CD4-positive, alpha-beta T cell (primary cell): ENCODE data around the gene TPO. TPM values are rescaled to one million over a fixed set of nuclear protein-coding genes. Genes with fewer than 3 reads are reported as not detected.

Experiments
- ATAC-seq: fragments of 200-7000 bp; cut with Tn5 transposase; one replicate; pipeline ENCODE4 v1.10.0; 2022; ENCODE audit warnings: mild to moderate bottlenecking; ENCODE audit not compliant: poor library complexity
- CTCF ChIA-PET: fragments of 350-600 bp; sonication (Branson Sonifier 250); formaldehyde crosslinking; loops from one replicate; lab custom pipeline; 2021; ENCODE audit warnings: antibody characterized with exemption, inconsistent platforms; lab: Charles Lee
- POLR2A ChIA-PET: fragments of 350-600 bp; sonication (Branson Sonifier 250); formaldehyde crosslinking; loops from one replicate; lab custom pipeline; 2021; ENCODE audit warnings: antibody characterized with exemption, inconsistent platforms; lab: Charles Lee
- DNase-seq, 14 experiments: peaks; one replicate each; pipeline ENCODE4 v3.0.0-alpha.2; 2013 to 2020; ENCODE audit warnings: mixed read lengths in 2 of 14
- H3K27ac ChIP-seq, 2 donors: one replicate each; pipeline versions ENCODE4 v1.5.1 to v1.7.0; 2013; ENCODE audit warnings: low read length in 2 of 2, low read depth in 1 of 2, mild to moderate bottlenecking in 1 of 2
- H3K27me3 ChIP-seq, 2 experiments: 1 replicate in 1 of 2; 2 replicates in 1 of 2; pipeline versions ENCODE4 v1.6.1 to v1.7.0; 2013; ENCODE audit warnings: low read length in 2 of 2, control low read depth in 1 of 2, mild to moderate bottlenecking in 1 of 2, moderate library complexity in 1 of 2; ENCODE audit not compliant: insufficient read depth in 2 of 2, control insufficient read depth in 1 of 2
- H3K36me3 ChIP-seq: one replicate; pipeline ENCODE4 v1.6.1; 2013; ENCODE audit warnings: low read length, control low read depth; ENCODE audit not compliant: insufficient read depth
- H3K4me1 ChIP-seq: one replicate; pipeline ENCODE4 v1.6.1; 2013; ENCODE audit warnings: low read length, control low read depth; ENCODE audit not compliant: insufficient read depth
- H3K4me3 ChIP-seq: one replicate; pipeline ENCODE4 v1.5.1; 2013; ENCODE audit warnings: mild to moderate bottlenecking, low read length, moderate library complexity
- H3K9me3 ChIP-seq, 2 experiments: 1 replicate in 1 of 2; 2 replicates in 1 of 2; pipeline versions ENCODE4 v1.6.1 to v1.7.0; 2013; ENCODE audit warnings: low read length in 2 of 2, mild to moderate bottlenecking in 2 of 2, control low read depth in 1 of 2, moderate library complexity in 1 of 2; ENCODE audit not compliant: control insufficient read depth in 1 of 2, insufficient read depth in 1 of 2
- H3K27ac Mint-ChIP-seq: one replicate; pipeline ENCODE4 v1.8.0; 2020; ENCODE audit warnings: mixed read lengths
- H3K27me3 Mint-ChIP-seq: one replicate; pipeline ENCODE4 v1.8.0; 2021; ENCODE audit warnings: mixed read lengths
- H3K36me3 Mint-ChIP-seq: one replicate; pipeline ENCODE4 v1.8.0; 2021; ENCODE audit warnings: low read depth, mixed read lengths
- H3K4me1 Mint-ChIP-seq: one replicate; pipeline ENCODE4 v1.8.0; 2021; ENCODE audit warnings: low read depth, mixed read lengths
- H3K4me3 Mint-ChIP-seq: one replicate; pipeline ENCODE4 v1.8.0; 2020; ENCODE audit warnings: mild to moderate bottlenecking, mixed read lengths
- H3K9me3 Mint-ChIP-seq: one replicate; pipeline ENCODE4 v1.8.0; 2020; ENCODE audit warnings: mixed read lengths
- intact Hi-C, 2 experiments: fragments of 100-400 bp; cut with DNase I in 1 of 2; cut with micrococcal nuclease in 1 of 2; formaldehyde crosslinking; loops; one replicate each; pipeline versions ENCODE4 v1.15.1 to v1.9.0; 2023 to 2025; cut with DNase I, micrococcal nuclease
- total RNA-seq, 174 experiments: library from RNA in 2 of 174; stranded (reverse) in 2 of 174; gene quantifications; one replicate each; pipeline ENCODE4 v1.2.3 and lab custom pipeline; 2021 to 2026
- TF ChIP-seq, protein P1 (sequence below): fragments of 200-600 bp; IDR thresholded peaks from one replicate; pipeline ENCODE4 v1.8.0; 2022; ENCODE audit warnings: antibody characterized with exemption, mild to moderate bottlenecking

TPO gene
- total RNA-seq, 2 experiments from 2014 or later = 0.27 TPM; not detected in 1

DNA sequence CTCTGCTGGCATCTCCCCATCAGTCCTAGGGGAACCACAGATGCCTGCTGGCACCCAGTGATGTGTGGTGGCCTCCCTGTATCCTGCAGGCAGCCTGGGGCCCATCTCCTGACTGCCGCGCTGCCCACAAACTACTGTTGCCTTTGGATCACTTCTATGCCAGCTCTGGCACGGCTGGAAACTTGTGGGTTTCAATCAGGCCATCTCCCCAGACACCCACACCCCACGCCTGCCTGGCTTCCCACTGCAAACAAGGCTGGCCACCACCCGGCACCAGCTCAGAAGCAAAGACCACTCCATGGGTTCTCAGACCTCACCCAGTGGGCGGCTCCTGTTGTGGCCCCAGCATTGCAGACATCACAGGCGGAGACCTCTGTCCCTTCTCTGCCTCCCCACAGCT lies 15.1 kb upstream of the TPO start:
- DNase-seq (no peak), ATAC-seq (no peak)
- no peaks in the 10 kb centered on the region for H3K4me1 Mint-ChIP-seq
- CTCF ChIA-PET = no interaction called here
- H3K9me3 ChIP-seq = peaks cover 0 to 18% of the 10 kb centered on the region in 2 experiments
- H3K36me3 ChIP-seq = no peaks in the 10 kb centered on the region
- H3K4me3 ChIP-seq = no peak overlapping the region
- H3K27me3 ChIP-seq = no peaks in the 10 kb centered on the region
- H3K27ac Mint-ChIP-seq = no peak overlapping the region
- peaks cover 4% of the 10 kb centered on the region for H3K9me3 Mint-ChIP-seq
- H3K4me1 ChIP-seq = no peaks in the 10 kb centered on the region
- no peak overlapping the region for H3K27ac ChIP-seq
- H3K27me3 Mint-ChIP-seq = peaks cover 5% of the 10 kb centered on the region
- intact Hi-C loops = no loop called here
- TF ChIP-seq, protein P1, sequence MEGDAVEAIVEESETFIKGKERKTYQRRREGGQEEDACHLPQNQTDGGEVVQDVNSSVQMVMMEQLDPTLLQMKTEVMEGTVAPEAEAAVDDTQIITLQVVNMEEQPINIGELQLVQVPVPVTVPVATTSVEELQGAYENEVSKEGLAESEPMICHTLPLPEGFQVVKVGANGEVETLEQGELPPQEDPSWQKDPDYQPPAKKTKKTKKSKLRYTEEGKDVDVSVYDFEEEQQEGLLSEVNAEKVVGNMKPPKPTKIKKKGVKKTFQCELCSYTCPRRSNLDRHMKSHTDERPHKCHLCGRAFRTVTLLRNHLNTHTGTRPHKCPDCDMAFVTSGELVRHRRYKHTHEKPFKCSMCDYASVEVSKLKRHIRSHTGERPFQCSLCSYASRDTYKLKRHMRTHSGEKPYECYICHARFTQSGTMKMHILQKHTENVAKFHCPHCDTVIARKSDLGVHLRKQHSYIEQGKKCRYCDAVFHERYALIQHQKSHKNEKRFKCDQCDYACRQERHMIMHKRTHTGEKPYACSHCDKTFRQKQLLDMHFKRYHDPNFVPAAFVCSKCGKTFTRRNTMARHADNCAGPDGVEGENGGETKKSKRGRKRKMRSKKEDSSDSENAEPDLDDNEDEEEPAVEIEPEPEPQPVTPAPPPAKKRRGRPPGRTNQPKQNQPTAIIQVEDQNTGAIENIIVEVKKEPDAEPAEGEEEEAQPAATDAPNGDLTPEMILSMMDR = no peak
- POLR2A ChIA-PET = no interaction called here
- no peak overlapping the region for H3K4me3 Mint-ChIP-seq
- H3K36me3 Mint-ChIP-seq = no peaks in the 10 kb centered on the region

DNA sequence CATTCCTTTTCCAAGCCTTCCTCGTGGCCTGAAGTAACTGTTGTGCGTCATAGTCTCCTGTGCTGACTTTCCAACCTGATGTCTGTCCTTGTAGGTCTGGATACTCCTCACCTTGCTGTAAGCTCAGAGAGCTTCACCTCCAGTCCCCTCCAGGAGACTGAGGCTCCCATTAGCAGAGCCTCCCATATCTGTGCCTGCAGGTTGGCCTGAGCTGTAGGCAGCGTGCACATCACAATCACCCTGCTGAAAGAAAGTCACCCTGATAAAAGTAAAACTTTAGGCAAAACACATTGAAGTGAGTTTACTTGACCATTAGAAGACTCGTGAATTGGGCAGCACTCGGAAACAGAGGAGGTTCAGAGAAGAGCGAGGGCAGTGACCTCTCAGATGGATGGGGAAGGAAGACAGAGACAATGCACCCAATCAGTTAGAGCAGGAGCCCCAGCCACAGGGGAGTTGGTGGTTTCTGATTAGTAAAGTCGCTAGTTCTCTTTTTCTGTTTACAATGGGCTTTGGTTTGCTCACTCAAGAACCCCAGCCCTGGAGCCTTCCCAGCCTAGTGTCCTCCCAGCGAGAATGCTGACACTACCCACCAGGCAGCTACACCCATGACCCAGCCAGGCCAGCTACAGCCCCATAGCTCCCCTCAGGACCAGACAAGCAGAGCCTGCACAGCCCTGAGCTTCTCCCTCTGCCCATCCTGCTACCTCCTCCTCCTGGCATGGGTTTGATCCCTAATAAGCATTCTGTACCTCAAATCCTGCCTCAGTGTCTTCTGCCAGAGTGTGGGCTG lies 12.1 kb upstream of the TPO start:
- ATAC-seq = no peak
- peaks cover 4% of the 10 kb centered on the region for H3K9me3 Mint-ChIP-seq
- H3K27ac Mint-ChIP-seq = no peak overlapping the region

DNA sequence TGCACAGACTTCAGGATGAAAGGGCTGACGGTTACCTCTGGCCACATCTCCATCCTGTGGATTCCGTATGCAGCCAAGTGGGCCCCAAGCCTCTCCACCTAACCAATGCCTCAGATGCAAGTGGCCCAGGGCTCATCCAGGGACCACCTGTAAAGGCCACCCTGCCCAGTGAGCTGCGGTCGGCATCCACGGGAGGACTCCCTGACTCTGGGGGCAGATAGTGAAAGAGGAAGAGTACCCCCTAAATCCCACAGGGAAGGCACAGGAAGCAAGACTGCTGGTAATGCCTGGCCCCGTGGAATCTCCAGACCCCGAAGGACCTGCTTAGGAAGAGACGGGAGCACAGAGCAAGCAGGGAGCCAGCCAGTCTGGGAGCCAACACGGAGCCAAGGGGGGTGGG lies 11.2 kb upstream of the TPO start:
- no peaks in the 10 kb centered on the region for H3K36me3 ChIP-seq
- Mint-ChIP-seq H3K36me3 (no peaks in the 10 kb centered on the region), H3K27ac (no peak overlapping the region), H3K27me3 (no peaks in the 10 kb centered on the region), H3K4me3 (no peak overlapping the region), H3K4me1 (no peaks in the 10 kb centered on the region), H3K9me3 (peaks cover 4% of the 10 kb centered on the region)
- H3K27ac ChIP-seq = no peak overlapping the region
- intact Hi-C loops = no loop called here
- H3K9me3 ChIP-seq = peaks cover 0 to 18% of the 10 kb centered on the region in 2 experiments
- no peak for ATAC-seq
- DNase-seq = no peak
- no peak overlapping the region for H3K4me3 ChIP-seq
- TF ChIP-seq, protein P1 = no peak
- POLR2A ChIA-PET = no interaction called here
- CTCF ChIA-PET = no interaction called here
- no peaks in the 10 kb centered on the region for H3K27me3 ChIP-seq
- H3K4me1 ChIP-seq = no peaks in the 10 kb centered on the region

More for the DNA sequence above, 12.1 kb upstream of the TPO start:
- intact Hi-C loops = no loop called here
- Histone ChIP-seq H3K9me3 (peaks cover 0 to 20% of the 10 kb centered on the region in 2 experiments), H3K4me3 (no peak overlapping the region), H3K36me3 (no peaks in the 10 kb centered on the region), H3K27me3 (no peaks in the 10 kb centered on the region), H3K27ac (no peak overlapping the region), H3K4me1 (no peaks in the 10 kb centered on the region)
- ChIA-PET POLR2A (no interaction called here), CTCF (no interaction called here)
- Mint-ChIP-seq H3K27me3 (no peaks in the 10 kb centered on the region), H3K4me3 (no peak overlapping the region), H3K36me3 (no peaks in the 10 kb centered on the region), H3K4me1 (no peaks in the 10 kb centered on the region)
- DNase-seq = no peak
- TF ChIP-seq, protein P1 = no peak
